EL (cell line): ENCODE results near the gene PPIG.
A peak's percentile ranks its signal among the peaks of the same experiment; 100 is the strongest.
"Not testable (repeated sequence)": the region's sequence is repeated elsewhere in the genome, so short reads cannot be mapped to it uniquely, and the experiment has no call there.

Experiments used
- DNase-seq: peaks from one replicate; pipeline ENCODE4 v3.0.0-alpha.2; 2016

PPIG gene

GRCh38 chr2:169584005-169584877 lies at the start of gene PPIG:
Gene PPIG (plus strand): TSS chr2:169584351. CDS start chr2:169604042, 19,691 bp downstream.
- DNase-seq: peak; percentile 89

GRCh38 chr2:169539460-169539859 lies 44.7 kb upstream of the PPIG start:
- not testable (repeated sequence) for DNase-seq

GRCh38 chr2:169540146-169540545 lies 44.0 kb upstream of the PPIG start:
- no peak for DNase-seq

- no peak for DNase-seq
Observed at GRCh38 chr2:169542433-169542832, 41.7 kb upstream of the PPIG start.

- no peak for DNase-seq
Observed at GRCh38 chr2:169546756-169547155, 37.4 kb upstream of the PPIG start.

GRCh38 chr2:169561364-169561763 lies 22.8 kb upstream of the PPIG start:
- DNase-seq: no peak

- DNase-seq: not testable (repeated sequence)
Observed at GRCh38 chr2:169562084-169562483, 22.1 kb upstream of the PPIG start.

GRCh38 chr2:169562519-169562918 lies 21.6 kb upstream of the PPIG start:
- no peak for DNase-seq

GRCh38 chr2:169565686-169566085 lies 18.5 kb upstream of the PPIG start:
- no peak for DNase-seq

- DNase-seq: no peak
Observed at GRCh38 chr2:169569948-169570347, 14.2 kb upstream of the PPIG start.

GRCh38 chr2:169570752-169571151 lies 13.4 kb upstream of the PPIG start:
- DNase-seq: not testable (repeated sequence)

- no peak for DNase-seq
Observed at GRCh38 chr2:169571571-169571970, 12.6 kb upstream of the PPIG start.

GRCh38 chr2:169572189-169572588 lies 12.0 kb upstream of the PPIG start:
- DNase-seq: no peak

- no peak for DNase-seq
Observed at GRCh38 chr2:169572821-169573159, 11.4 kb upstream of the PPIG start.

GRCh38 chr2:169573160-169573973 lies 10.8 kb upstream of the PPIG start, which contains the start of gene FASTKD1:
Gene FASTKD1 (minus strand): TSS chr2:169573865. CDS start chr2:169572029, 1,836 bp downstream.
- peak; percentile 90 for DNase-seq

GRCh38 chr2:169573974-169574299 lies 10.2 kb upstream of the PPIG start:
- DNase-seq: no peak

GRCh38 chr2:169574539-169574938 lies 9.6 kb upstream of the PPIG start:
- DNase-seq: not testable (repeated sequence)

GRCh38 chr2:169575264-169575663 lies 8.9 kb upstream of the PPIG start:
- not testable (repeated sequence) for DNase-seq

GRCh38 chr2:169579044-169579443 lies 5.1 kb upstream of the PPIG start:
- no peak for DNase-seq

- not testable (repeated sequence) for DNase-seq
Observed at GRCh38 chr2:169582552-169583266, 1.4 kb upstream of the PPIG start.

- no peak for DNase-seq
Observed at GRCh38 chr2:169583518-169583917, 633 bp upstream of the PPIG start.

- no peak for DNase-seq
Observed at GRCh38 chr2:169585673-169586072, 1.5 kb downstream of the PPIG start.

- no peak for DNase-seq
Observed at GRCh38 chr2:169590804-169591203, 6.7 kb downstream of the PPIG start.
